ENCODE results near the gene TAPT1.

DNA sequence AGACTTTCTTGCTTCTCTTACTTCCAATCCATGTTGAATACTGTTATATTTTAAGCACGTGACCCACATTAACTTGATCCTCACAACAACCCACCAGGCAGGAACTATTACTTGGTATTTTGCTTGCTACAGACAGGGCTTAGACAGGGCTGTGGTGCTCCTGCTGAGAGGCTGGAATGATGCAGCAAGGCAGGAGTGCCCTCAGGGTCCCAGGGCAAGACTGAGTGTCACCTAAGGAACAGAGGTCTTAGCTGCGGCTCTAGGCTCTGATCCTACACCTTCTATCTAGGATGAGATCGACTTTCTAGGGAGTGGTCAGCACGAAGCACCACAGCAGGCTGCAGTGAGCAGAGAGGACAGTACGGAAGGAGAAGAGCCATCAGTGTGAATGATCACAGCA lies 20.0 kb downstream of the TAPT1 start:
- TF ChIP-seq CTCF (conservative IDR thresholded peaks at IDR 0.05): no peak
- no peak for TF ChIP-seq EZH2 (IDR thresholded peaks at IDR 0.05; ENCODE audit: low read depth)

Data from PC-9 (cell line).